ENCODE measurements around the gene TSPAN3.

Gene TSPAN3

DNA sequence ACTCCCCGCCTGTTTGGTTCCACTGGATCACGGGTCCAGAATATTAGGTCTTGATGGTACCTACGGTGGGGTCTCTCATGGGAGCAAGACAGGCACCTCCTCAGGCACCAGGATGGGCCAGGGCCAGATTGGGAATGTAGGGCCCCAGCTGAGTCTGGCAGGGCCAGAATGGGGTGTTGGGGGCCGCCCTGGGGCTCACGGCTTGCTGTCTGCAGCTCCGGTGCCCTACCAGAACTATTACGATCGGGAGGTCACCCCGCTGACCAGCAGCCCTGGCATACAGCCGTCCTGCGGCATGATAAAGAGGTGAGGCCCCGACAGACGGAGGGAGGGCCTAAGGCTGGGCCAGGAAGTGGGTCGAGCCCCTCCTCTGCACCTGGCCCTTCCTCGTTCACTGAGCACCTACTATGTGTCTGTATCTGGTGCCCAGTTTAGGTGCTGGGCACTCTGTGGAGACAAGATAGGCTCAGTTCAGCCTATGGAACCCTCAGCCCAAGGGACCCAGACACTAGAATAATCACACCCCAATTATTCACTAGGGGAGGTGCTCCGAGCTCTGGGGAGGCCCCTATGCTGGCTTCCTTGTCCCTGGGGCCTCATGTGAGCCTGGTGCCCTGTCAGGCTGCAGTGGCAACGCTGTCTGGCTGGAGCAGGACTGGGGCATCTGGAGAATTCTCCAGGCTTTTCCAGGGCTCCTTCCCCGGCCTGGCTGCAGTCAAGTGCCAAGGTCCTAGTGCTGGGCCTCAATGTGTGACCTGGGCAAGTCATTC lies 38.1 kb downstream of the TSPAN3 start:
- DNase-seq: no peak

DNA sequence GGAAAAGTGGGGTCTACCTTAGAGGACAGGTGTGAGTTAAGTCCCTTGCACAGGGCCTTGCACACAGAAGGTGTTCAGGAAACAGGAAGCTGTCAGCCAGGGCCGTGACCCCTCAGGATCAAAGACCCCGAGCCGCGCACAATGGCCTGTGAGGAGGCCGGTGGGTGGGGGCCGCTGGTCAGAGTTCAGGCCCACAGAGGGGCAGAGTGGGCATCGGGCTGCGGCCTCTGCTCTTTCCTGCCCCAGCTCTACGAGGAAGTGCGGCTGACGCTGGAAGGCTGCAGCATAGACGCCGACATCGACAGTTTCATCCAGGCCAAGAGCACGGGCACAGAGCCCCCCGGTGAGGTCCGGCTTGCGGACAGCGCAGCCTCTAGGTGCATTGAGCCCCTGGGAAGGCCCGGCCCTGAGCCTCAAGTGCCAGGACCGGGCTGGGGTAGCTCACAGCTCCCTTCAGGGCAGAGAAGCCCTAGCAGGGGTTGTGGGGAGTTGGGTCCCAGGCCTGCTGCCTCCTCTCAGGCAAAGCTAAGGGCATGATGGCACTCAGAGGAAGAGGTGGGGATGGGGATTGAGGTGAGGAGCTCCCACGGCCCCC lies 38.8 kb downstream of the TSPAN3 start:
- DNase-seq: peak; percentile 15

DNA sequence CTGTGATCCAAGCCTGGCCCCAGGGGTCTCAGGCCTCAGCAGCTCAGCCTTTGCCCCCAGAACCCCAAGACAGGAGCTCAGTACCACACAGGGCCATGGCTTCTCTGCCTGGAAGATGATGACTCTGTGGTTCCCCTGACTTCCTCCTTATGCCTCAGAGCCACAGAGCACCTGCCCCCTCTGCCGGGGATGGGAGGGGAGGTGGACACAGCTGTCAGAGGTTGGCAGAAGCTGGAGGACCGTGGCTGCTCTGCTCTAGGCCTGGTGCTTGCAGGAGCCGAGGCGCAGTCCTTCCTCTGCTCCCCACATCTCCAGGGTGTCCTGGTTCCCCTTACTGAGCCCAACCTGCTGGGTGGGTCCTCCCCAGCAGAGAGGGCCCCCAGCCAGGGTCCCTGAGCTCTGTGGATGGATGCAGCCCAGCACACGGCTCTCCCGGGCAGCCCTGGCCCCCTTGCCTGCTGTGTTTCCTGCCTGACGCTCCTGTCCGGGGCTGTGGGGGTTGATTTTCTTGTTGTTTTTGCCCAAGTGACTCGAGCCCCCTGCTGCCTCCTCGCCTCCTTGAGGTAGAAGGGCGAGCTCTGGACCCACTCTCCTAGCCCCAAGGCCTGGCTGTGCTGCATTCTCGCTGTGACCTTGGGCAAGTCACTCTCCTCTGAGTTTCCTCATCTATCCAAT lies 39.4 kb downstream of the TSPAN3 start:
- peak; percentile 31 for DNase-seq

DNA sequence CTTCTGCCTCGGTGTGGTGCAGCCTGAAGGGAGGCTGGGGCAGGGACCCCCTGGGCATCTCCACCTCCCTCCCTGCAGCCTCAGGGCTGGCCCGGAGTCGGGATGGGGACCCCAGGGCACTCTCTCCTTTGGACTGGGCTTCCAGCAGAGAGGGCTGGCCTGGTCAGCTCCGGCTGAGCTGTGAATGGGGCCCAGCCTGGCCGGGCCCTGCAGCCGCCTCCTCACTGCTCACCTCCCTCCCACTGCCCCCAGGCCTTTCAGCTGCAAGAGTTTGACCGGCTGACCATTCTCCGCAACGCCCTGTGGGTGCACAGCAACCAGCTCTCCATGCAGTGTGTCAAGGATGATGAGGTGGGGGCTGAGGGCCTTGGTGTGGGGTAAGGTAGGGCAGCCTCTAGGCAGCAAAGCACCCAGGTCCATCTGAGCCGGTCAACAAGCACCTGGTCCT lies 40.0 kb downstream of the TSPAN3 start:
- peak; percentile 10 for DNase-seq

DNA sequence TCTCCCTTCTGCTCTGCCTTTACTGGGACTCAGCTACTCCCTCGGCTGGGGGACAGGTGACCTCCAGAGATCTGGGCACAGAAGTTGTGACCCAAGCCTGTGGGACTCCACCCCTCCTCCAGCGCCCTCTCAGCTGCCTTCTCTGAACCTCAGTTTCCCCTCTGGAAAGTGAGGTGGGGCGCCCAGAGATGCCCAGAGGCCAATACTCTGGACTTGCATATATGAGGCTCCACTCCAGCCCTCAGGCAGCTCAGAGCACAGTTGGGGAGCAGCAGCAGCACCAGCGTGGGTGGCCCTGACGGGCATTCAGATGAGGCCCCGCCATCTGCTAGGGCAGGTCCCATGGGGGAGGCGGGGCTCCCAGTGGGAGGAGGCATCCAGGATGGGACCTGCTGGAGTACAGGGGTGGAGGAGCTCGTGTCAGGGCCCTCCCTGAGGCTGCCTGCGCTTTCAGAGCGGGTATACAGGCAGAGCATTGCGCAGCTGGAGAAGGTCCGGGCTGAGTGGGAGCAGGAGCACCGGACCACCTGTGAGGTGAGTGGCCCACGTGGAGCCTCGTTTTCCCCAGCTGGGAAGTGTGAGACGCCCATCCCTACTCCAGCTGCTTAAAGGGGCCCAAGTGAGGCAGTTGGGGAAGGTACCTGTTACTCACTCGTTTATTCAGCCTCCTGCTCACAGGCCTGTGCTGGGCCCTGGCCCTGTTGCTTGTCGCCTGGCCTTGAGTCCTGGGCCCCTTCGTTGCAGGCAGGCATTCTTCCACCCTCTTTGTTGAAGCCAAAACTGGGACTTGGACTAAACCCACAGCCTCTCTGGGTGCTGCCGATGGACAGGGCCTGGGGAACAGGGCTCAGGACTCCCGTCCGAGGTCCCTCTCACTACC lies 40.6 kb downstream of the TSPAN3 start:
- DNase-seq: no peak

DNA sequence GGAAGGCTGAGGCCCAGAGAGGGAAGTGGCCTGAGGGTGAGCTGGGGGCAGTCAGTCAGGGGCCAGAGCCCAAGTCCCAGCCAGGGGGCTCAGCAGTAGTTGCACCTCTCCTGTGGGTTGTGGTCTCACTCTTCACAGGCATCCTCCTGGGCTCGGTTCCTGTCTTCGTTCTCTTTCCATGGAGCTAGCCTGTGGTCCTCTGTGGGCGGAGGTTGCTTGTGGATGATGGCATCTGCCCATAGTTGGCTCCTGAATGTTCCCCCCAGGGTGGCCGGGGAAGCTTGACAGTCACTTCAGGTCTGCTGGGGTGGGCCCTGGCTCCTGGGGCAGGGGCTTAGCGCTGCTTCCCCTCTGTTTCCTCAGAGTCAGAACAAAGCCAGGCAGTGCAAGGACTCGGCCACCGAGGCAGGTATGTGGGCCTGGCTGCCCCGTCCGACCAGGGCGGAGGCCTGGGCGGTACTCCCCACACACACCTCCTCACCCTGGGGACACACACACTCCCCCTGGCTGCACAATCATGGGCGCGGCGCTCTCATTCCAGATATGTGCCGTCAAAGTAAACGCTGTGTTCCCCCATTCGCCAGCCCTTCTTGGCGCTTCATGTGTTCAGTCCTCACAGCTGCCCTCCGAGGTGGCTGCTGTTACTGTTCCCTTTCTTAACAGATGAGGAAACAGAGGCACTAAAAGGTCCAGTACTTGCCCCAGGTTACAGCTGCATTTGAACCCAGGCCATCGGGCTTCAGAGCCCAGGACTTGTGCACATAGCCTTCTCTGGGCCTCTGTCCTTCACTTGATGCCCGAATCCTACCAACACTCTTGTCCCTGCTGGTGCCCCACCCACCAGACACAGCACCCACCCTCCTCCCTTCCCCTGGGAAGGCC lies 41.5 kb downstream of the TSPAN3 start:
- DNase-seq: no peak

DNA sequence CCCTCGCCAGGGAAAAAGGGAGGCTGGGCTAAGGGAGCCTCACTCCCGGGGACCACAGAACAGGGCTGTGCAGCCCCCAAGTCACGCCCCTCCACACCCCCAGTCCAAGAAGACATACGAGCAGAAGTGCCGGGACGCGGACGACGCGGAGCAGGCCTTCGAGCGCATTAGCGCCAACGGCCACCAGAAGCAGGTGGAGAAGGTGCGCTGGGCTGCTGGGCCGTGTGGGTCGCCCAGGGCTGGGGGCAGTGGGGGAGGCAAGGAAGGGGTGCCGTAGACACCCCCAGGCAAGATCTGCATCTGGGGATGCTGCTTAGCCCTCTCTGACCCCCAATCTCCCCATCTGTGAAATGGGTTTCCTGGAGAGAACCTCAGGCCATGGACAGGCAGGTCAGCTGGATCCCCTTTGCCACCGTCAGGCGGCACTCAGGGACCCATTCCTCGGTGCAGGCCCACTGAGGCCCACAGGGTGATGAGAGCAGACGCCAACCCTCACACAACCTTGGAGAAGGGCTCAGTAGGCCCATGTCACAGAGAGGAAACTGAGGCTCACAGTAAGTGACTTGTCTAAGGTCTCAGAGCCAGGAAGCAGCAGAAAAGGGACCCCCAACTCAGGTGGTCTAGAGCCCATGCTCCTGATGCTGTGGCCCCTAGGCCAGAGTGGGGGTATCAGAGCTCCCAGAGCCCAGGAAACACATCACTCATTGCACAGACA lies 42.3 kb downstream of the TSPAN3 start:
- no peak for DNase-seq

DNA sequence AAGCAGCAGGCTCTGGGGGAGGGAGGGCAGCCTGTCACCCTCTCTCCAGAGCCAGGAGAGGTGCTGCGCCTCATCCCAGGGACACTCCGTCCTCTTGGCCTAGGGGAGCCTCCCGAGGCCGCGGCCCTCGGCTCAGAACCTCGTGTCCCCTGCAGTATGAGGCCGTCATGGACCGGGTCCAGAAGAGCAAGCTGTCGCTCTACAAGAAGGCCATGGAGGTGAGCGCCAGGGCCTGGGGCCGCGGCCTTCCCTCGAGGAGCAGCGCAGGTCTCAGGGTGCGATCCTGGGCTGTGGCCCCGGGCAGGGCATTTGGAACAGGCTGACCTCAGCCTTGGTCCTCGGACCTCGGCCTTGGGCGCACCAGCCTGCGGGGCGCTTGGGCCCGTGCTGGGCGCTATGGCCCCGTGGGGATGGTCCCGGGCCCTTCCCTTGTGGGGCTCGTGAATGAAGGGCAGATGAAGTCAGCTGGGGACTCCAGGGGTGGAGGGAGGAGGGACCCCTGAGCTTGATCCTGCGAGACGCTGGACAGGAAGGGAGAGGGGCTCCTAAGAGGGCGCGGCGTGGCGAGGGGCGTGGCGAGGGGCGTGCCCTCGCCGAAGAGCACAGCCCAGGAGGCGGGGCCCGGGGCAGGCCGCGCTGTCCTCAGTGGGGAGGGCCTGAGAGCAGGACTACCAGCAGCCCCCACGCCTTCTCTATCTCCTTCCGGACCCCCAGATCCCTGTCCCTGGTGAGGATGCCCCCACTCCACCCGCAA lies 43.0 kb downstream of the TSPAN3 start:
- DNase-seq: no peak

DNA sequence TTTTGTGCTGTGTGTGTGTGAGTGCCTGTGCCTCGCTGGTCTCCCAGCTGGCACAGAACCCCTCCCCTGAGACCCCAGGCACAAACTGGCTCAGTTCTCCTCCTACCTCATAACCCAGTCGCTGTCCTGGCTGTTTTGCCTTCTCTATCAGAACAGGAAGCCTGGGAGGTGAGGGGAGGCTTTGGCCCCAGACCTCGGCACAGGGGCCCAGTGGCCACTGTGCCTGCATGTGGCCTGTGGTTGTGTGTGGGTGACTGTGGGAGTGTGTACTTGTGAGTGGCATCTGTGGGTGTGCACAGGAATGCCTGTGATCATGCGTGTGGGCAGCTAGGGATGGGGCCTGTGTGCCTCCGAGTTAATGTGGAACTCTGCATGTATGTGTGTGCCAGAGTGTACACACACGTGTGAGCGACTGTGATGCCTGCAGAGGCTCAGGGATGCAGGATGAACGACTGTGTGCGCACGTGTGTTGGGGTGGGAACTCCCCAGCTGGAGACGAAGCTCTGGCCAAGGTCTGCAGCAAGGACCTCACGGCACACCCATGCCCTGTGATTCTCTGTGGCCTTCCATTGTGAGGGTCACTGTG lies 43.7 kb downstream of the TSPAN3 start:
- no peak for DNase-seq

DNA sequence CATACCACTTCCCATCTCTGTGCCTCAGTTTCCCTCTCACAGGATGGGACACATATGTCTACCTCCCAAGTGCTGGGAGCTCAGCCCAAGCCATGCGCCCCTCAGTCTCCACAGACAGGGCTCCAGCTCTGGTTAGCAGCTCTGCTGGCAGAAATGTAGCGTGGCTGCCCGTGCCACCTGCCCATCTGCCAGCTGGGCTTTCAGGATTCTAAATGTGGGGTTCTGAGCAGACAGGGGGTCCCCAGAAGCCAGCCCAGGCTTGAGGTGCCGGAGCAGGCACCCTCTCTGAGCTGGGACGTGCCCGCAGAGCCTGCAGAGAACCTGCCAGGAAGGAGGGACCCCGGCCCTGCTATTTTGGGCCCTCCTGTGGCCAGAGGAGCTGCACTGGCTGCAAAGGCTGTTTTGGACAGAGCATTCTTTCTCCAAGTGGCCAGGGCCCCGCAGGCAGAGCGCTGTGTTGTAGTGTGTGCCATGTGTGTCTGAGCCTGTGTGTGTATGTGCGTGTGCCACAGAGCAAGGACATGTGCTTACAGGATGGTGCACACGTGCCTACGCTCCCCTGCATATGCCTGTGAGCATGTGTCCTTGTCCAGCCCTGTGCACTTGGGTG lies 44.3 kb downstream of the TSPAN3 start:
- no peak for DNase-seq

DNA sequence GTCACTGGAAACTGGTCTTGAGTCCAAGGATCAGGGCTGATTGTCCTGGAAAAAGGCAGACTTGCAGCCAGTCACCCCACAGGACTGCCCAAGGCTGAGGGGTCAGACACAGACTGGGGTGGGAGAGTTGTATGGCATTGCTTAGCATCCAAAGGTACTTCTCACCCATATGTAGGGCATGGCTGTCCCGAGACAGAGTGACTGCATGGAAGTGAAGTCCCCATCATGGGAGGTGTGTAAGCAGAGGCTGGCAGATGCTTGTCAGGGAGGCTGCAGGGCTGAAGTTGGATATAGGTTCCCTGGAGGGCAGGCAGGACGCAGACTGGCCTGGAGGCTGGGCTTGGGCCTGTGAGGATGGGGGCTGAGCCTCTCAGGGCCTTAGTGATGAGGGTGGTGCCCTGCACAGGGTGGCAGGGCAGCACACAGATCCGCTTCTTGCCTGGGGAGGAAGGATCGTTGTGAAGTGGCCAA lies 44.9 kb downstream of the TSPAN3 start:
- peak; percentile 16 for DNase-seq

DNA sequence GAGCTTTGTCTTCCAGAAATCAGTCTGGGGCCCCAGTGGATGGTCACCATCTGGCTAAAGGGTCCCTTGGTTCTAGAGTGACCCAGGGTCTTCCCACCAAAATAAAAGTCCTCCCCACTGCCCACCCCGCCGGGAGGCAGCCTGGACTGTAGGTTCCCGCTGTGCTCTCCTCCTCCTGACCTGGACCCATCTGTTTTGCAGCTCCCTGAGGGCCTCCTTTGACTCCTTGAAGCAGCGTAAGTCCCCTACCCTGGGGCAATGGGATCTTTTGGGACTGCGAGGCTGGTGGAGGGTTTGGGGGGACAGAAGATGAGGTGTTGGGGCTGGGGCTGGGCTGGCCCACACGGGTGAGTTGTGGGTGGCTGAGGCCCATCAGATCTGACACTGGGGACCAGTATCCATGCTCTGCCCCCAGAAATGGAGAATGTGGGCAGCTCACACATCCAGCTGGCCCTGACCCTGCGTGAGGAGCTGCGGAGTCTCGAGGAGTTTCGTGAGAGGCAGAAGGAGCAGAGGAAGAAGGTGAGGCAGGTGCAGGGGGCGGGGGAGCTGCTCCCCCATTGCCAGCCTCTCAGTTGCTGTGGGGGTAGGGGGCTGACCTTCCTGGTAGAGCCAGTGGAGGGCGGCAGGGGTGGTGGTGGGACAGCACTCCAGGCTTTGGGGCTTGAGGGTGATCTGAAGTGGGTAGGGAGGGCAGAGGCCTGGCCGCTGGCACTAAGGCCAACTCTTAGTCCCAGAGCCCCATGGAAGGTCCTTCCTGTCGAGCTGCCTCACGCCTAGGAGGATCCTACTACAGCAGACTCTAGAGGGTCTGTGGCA lies 45.6 kb downstream of the TSPAN3 start:
- no peak for DNase-seq

DNA sequence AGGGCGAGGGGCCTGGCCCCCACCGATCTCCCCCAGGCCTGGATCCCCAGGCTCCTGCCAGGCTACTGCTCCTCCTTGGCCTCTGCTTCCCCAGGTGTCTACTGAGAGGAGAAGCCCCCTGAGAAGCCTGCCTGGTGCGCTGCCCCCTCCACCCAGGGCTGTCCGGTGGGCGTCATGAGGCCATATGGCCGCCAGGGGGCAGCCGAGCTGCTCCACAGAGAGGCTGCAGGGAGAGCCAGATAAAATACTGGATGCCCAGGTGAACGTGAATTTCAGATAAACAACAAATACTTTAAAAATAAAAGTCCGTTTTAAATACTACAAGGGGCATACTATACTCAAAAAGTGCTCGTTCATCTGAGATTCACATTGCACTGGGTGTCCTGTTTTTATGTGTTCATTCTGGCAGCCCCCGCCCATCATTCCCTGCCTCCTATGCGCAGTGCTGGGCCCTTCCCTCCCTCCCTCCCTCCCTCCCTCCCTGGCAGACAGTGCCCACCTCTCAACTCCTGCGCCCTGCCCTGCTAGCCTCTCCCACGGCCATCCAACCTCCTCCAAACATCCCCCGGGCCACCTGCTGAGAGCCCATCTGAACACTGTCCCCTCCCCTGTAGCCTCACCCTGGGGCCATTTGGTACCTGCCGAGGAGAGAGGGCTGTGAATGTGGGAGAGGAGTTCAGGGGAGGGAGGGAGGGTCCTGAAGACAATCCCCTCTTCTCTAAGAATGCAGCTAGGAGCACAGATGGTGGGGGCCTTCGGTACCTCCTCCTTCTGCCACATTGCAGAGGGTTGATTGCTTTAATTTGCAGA lies 46.4 kb downstream of the TSPAN3 start:
- DNase-seq: peak; percentile 76

DNA sequence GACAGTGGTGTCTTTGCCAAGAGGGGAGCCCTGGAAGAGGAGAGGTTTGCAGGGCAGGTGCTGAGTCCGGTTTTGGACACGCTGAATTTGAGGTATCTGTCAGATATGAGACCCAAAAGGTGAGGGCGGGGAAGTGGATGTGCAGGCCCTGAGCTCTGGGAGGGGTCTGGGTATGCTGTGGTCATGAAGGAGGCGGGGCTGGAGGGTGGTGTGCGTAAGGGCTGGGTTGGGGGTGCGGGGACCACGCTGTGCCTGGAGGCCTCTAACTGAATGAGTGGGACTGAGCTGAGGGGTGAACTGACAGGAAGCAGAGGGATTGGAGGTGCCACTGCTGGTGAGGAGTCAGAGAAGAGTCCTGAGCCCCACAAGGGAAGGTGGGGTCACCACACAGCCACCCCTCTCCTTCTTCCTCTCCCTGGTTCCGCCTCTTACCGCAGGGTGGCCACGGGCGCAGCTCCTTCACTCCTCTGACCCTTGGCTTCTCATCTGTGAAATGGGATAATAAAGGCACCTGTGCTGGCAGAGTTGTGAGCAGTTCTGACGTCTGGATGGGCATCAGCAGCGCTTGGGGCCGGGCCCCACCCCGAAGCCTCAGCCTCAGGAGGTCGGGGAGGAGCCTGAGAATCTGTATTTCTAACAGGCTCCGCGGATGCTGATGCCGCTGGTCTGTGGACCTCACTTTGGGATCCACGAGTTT lies 47.2 kb downstream of the TSPAN3 start:
- DNase-seq: no peak

DNA sequence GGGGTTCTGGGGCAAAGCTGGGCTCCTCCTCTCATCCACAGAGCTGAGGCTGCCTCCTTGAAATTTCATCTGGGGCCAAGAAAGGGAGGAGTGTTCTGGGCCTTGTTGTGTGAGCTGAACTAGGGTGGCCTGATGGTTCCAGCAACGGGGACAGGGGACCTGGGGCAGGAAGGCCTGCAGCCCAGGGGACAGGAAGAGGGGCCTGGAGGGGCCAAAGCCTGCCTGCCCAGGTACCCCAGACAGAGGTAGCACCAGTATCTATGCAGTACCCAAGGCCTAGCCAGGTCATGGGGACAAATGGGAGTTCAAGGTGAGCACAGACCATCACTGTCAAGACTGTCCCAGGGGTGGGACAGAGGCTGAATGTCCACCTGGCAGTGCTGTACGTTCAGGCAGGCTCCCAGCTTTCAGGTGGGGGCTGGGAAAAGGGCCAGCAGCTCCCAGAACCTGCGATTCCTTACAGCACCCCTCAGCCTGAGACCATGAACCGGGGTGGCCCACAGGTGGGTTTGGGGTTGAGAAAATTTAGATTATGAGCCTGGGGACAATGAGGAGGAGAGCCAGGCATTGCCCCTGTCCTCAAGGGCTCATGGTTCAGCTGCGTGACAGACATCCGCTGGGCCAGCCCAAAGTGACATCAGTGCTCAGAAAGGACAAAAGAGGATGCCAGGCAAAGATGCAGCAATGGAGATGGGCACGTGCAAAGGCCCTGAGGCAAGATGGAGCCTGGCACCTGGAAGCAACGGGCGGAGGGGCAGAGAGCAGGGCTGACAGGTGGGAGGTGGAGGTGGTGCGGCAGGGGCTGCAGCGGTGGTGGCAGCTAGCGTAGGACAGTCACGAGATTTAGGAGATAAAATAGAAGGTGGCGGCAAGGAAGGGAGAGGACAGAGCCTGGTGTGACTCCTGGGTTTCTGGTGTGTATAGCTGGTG lies 48.0 kb downstream of the TSPAN3 start:
- no peak for DNase-seq

DNA sequence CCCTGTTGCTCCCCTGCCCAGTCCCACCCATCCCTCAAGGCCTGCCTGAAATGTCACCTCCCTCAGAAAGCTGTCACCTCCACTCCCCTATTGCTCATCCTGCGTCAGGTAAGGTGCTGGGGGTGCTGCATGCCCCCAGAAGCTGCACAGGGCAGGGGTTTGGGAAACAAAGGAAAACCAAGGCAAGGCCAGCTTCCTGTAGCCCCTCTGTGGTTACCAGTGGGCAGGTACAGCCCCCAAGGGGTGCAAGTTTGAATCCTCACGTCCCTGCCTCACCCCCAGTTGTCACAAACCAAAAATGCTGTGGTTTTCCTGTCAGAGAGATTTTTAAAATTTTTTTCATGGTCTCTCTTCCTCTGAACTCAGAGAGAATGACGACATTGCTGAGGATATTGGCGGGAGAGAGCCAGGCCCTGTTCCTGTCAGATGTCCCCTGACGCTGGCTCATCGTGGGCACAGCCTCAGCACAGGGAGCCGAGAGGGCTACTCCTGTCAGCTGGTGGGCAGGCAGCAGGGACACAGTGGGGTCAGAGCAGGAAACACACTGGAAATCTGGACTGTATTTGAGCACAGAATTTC lies 49.0 kb downstream of the TSPAN3 start:
- DNase-seq: peak; percentile 60
